NOMO-1 treated with DMSO at 0.1 percent for 48 hours (cell line): ENCODE results near the gene BCKDK.
"Not testable (repeated sequence)": the region's sequence is repeated elsewhere in the genome, so short reads cannot be mapped to it uniquely, and the experiment has no call there.

Experiments
- DNase-seq: peaks from one replicate; lab custom pipeline; 2025; ENCODE audit not compliant: unreplicated experiment; lab: John Stamatoyannopoulos, UW

Gene BCKDK

DNA sequence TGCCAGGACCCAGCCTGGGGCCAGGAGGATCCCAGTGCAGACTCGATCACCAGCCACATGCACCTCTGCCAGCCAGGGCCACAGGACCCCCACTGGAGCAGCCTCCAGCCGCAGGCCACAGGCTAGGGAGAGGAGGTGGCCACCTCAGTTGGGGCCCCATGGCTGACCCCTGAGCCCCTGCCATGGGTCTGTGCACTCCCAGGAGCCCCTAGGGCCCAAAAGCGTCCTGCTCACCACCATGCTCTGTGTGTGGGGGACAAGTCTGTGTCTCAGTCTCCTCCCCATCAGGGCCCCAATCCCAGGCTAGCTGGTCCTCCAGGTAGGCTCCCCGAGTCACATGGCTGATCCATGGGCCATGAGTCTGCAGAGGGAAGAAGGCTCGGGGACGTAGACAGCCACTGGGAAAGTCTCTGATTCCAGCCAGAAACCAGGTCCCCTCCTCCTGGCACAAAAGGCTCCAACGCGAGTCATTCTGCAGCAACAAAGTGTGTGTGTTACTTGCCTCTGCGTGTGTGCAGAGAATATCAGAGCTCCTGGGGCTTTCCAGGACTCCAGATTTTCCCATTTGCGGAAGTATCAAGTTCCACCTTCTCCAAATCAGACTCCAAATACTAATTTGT, 33.4 kb downstream of the BCKDK start:
- DNase-seq: no peak

DNA sequence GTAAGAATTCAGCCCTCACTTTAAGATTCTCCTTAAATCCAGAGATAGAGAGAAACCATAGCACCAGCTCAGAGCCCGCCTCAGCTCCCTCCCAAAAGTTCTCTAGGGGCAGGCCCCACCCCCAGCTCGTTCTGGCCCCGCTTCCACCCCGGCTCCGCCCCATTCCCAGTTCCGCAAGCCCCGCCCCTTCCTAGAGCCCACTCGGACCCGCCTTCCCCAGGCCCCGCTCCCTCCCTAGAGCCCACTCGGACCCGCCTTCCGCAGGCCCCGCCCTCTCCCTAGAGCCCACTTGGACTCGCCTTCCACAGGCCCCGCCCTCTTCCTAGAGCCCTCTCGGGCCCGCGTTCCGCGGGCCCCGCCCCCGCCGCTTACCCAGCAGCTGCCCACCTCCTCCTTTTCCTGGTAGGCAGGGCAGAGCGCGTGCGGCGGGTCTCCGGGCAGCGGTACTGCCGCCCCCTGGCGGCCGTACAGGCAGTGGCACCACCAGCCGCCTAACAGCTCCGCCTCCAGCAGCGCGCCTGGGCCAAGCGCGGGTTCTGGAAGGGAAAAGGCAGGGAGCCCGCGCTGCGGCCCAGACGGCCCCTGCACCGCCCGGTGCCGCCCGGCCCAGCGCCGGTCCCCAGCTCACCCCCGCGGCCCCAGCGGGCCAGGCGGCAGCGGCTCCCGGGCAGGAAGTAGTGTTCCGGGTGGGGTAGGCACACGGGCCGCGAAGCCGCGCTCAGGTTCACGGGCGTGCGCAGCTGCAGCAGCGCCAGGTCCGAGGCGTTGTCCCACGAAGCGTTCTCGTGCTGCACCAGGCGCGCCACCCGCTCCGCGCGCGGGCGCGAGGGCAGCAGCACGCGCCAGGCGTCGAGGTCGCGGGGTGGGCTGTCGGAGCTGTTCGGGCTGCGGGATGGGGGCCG, 34.2 kb downstream of the BCKDK start:
- peak; percentile 99 for DNase-seq

- no peak for DNase-seq
Measured at GRCh38 chr16:31143011-31143693, 35.0 kb downstream of the BCKDK start.

- DNase-seq: no peak
Measured at GRCh38 chr16:31143694-31144148, 35.5 kb downstream of the BCKDK start.

- DNase-seq: not testable (repeated sequence)
Measured at GRCh38 chr16:31144418-31144817, 36.2 kb downstream of the BCKDK start.

DNA sequence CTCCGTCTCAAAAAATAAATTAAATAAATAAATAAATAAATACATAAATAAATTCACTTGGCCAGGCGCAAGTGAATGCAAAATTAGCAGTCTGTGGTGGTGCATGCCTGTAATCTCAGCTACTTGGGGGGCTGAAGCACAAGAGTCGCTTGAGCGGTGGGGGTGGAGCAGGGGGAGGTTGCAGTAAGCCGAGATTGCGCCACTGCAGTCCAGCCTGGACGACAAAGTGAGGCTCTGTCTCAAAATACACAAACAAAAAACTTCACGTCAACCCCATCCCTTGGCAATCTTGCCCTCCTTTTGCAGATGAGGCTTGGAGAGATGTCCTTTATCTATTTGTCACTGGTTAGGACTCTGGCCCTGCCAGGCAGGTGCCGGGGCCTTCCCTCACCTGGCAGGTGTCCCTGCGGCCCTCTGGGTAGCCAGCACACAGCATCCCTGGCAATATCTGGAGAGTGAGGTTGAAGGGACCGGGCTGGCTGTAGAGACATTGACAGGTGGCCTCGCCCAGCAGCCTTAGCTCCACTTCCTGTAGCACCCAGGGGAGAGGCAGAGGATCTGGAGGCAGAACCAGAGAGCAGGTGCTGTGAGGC, 37.3 kb downstream of the BCKDK start:
- DNase-seq: no peak

DNA sequence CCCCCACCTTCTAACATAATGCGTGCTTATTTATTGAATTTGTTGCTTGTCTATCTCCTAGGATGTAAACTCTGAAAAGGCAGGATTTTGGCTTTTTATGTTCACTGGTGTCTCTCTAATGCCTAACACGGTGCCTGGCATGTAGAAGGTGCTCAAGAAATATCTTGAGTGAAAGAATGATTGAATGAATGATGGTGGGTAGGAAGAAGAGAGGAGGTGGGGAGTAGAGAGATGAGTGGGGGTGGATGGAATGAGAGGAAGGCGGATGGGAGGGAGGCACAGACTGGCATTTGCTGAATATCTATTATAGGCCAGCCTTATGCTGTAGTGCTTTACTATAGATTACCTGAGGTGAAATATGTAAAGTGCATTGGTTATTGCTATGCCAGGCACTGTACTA, 39.4 kb downstream of the BCKDK start:
- no peak for DNase-seq

- DNase-seq: no peak
Measured at GRCh38 chr16:31148281-31148728, 40.1 kb downstream of the BCKDK start.

GRCh38 chr16:31148896-31149295, 40.7 kb downstream of the BCKDK start:
- no peak for DNase-seq

DNA sequence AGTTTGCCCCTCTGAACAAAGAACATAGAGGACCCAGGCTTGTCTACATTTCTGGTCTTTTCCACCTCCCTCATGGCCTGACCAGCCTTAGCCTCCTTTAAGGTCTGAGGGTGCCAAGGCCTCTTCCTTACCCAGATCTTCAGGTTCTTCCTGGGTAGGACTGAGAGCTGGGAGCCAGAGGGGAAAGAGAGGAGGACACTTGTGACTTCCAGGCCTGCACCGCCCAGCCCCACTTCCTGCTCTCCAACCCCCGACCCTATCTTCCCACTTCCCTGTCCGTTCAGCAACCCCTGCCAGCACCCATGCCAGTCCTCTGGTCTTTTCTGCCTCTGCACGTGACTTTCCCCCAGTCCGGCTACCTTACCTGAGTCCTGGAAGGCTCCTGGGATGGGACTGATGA, 41.1 kb downstream of the BCKDK start:
- no peak for DNase-seq

DNA sequence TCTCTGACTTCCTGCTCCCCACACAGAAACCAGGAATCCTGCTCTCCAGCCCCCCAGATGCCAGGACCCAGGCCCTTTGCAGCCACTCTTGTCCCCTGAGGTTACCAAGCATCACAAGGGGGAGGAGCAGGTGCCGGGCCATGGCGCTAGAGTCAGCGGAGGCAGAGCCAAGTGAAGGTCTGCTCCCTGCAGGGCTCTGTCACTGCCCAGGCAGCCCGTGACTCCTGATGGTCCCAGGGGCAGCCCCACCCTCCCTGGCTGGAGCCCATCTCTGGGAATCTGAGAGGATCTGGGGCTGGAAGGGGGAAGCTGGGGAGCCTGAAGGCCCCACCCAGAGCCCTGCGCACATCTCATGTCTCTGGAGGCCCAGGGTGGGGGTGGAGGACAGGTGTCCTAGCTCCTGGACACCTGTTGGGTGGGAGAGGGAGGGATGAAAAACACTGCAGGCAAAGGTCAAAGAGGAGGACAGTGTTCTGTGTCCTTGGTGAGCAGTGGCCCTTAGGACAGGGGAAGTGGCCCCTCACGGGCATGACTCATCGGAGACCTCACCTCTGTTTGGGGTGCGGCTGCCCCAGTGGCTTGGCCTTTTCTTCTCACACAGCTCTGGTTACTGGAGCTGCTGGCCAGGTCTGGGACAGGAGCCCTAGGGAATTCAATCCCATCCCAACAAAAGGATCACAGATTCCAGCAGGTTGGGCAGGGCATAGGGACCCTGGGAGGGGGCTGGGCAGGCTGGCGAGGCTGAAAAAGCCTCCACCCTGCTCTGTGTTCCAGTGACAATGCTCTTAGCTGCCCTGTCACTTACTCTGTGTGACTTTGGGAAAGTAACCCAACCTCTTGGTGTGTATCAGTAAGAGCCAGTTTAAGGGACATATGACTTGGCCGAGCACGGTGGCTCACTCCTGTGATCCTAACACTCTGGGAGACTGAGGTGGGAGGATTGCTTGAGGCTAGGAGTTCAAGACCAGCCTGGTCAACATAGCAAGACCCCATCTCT, 42.0 kb downstream of the BCKDK start, which contains the start of gene PRSS36:
PRSS36 (minus strand) TSS at position 173 of the 997 bp plus-strand sequence; CDS start at position 142, 31 bp downstream.
- no peak for DNase-seq

GRCh38 chr16:31150976-31151375, 42.8 kb downstream of the BCKDK start:
- DNase-seq: peak; percentile 39

- peak; percentile 73 for DNase-seq
Measured at GRCh38 chr16:31157136-31157535, 49.0 kb downstream of the BCKDK start.
